GM23338 (cell line): ENCODE results near the gene MBD3L4.

Experiments
- CREB1 ChIP-seq: fragments of 250-450 bp; sonication (Bioruptor Pico); IDR thresholded peaks from 2 replicates; pipeline ENCODE4 v1.5.0; 2020; ENCODE audit warnings: low read depth, mild to moderate bottlenecking, moderate library complexity
- EZH2 ChIP-seq: fragments of 200-600 bp; sonication (generic); IDR thresholded peaks from one replicate; pipeline ENCODE4 v1.8.0; 2017; ENCODE audit warnings: antibody characterized with exemption, mild to moderate bottlenecking, low read depth; ENCODE audit not compliant: unreplicated experiment
- EZH2phosphoT487 ChIP-seq: fragments of 200-600 bp; sonication (generic); IDR thresholded peaks from one replicate; pipeline ENCODE4 v1.8.1; 2018; ENCODE audit warnings: antibody characterized with exemption; ENCODE audit not compliant: unreplicated experiment
- JUNB ChIP-seq: IDR thresholded peaks from one replicate; pipeline ENCODE4 v1.6.1; 2016; ENCODE audit warnings: antibody characterized with exemption; ENCODE audit not compliant: unreplicated experiment
- NANOG ChIP-seq: IDR thresholded peaks from 2 replicates; pipeline ENCODE4 v1.6.1; 2016; ENCODE audit warnings: antibody characterized with exemption, borderline replicate concordance
- POLR2AphosphoS5 ChIP-seq: IDR thresholded peaks from 2 replicates; pipeline ENCODE4 v1.6.1; 2016; ENCODE audit warnings: antibody characterized with exemption, low read depth
- STAT1 ChIP-seq: IDR thresholded peaks from one replicate; pipeline ENCODE4 v1.6.1; 2016; ENCODE audit warnings: antibody characterized with exemption; ENCODE audit not compliant: unreplicated experiment
- ZNF114 ChIP-seq: fragments of 250-450 bp; sonication (Bioruptor Pico); IDR thresholded peaks from 2 replicates; pipeline ENCODE4 v1.5.0; 2020; ENCODE audit warnings: mild to moderate bottlenecking, moderate library complexity
- ZNF331 ChIP-seq: fragments of 250-450 bp; sonication (Bioruptor Pico); IDR thresholded peaks from 2 replicates; pipeline ENCODE4 v1.5.0; 2020; ENCODE audit warnings: low read depth, mild to moderate bottlenecking, moderate library complexity
- TF ChIP-seq, protein P1 (sequence below), 2 experiments: fragments of 200-600 bp in 1 of 2; sonication (generic) in 1 of 2; conservative IDR thresholded peaks; 2 replicates each; pipeline versions ENCODE4 v1.5.1 to v1.6.1; 2016 to 2017; ENCODE audit warnings: antibody characterized with exemption in 2 of 2, low read depth in 2 of 2, mild to moderate bottlenecking in 2 of 2, moderate library complexity in 1 of 2
- TF ChIP-seq, protein P2 (sequence below): IDR thresholded peaks from 2 replicates; pipeline ENCODE4 v1.6.1; 2016; ENCODE audit warnings: antibody characterized with exemption
- TF ChIP-seq, protein P3 (sequence below): IDR thresholded peaks from one replicate; pipeline ENCODE4 v1.6.1; 2018; ENCODE audit warnings: antibody characterized with exemption; ENCODE audit not compliant: unreplicated experiment
- TF ChIP-seq, protein P4 (sequence below): fragments of 250-450 bp; sonication (Bioruptor Pico); IDR thresholded peaks from 2 replicates; pipeline ENCODE4 v1.5.0; 2020; ENCODE audit warnings: mild to moderate bottlenecking, moderate library complexity

DNA sequence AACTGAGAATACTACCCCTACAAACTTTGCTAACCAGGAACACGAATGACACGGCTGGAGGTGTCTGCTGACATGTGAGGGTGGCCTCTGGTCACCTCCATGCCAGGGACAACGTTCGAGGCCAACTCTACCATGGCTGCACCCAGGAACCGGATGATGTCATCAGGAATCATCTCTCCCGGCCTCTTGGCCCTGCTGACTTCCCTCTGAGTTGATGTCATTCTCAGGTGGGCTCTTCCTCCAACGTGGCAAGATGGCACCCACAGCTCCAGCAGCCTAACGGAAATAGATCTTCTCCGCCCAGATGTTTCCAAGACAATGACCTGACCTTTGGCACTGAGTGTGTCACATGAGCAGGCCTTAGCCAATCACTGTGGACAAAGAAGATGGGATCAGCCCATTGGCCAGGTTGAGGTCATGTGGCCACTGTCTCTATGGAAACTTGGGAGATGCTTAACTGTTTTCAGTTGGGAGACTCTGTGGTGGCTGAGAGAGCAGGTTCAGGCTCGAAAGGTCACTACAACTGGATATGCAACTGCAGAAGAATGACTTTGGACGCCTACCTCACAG, 33.8 kb downstream of the MBD3L4 start:
- TF ChIP-seq, protein P1, sequence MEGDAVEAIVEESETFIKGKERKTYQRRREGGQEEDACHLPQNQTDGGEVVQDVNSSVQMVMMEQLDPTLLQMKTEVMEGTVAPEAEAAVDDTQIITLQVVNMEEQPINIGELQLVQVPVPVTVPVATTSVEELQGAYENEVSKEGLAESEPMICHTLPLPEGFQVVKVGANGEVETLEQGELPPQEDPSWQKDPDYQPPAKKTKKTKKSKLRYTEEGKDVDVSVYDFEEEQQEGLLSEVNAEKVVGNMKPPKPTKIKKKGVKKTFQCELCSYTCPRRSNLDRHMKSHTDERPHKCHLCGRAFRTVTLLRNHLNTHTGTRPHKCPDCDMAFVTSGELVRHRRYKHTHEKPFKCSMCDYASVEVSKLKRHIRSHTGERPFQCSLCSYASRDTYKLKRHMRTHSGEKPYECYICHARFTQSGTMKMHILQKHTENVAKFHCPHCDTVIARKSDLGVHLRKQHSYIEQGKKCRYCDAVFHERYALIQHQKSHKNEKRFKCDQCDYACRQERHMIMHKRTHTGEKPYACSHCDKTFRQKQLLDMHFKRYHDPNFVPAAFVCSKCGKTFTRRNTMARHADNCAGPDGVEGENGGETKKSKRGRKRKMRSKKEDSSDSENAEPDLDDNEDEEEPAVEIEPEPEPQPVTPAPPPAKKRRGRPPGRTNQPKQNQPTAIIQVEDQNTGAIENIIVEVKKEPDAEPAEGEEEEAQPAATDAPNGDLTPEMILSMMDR (conservative IDR thresholded peaks at IDR 0.05; ENCODE audit: low read depth in 2 of 2), result no peak
- TF ChIP-seq EZH2 (no peak), ZNF114 (CRISPR knock-in tag) (no peak), POLR2AphosphoS5 (no peak), EZH2phosphoT487 (no peak), JUNB (no peak), CREB1 (no peak), ZNF331 (no peak), STAT1 (no peak), NANOG (no peak)
- TF ChIP-seq, protein P2, sequence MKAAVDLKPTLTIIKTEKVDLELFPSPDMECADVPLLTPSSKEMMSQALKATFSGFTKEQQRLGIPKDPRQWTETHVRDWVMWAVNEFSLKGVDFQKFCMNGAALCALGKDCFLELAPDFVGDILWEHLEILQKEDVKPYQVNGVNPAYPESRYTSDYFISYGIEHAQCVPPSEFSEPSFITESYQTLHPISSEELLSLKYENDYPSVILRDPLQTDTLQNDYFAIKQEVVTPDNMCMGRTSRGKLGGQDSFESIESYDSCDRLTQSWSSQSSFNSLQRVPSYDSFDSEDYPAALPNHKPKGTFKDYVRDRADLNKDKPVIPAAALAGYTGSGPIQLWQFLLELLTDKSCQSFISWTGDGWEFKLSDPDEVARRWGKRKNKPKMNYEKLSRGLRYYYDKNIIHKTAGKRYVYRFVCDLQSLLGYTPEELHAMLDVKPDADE, result no peak
- TF ChIP-seq, protein P3, sequence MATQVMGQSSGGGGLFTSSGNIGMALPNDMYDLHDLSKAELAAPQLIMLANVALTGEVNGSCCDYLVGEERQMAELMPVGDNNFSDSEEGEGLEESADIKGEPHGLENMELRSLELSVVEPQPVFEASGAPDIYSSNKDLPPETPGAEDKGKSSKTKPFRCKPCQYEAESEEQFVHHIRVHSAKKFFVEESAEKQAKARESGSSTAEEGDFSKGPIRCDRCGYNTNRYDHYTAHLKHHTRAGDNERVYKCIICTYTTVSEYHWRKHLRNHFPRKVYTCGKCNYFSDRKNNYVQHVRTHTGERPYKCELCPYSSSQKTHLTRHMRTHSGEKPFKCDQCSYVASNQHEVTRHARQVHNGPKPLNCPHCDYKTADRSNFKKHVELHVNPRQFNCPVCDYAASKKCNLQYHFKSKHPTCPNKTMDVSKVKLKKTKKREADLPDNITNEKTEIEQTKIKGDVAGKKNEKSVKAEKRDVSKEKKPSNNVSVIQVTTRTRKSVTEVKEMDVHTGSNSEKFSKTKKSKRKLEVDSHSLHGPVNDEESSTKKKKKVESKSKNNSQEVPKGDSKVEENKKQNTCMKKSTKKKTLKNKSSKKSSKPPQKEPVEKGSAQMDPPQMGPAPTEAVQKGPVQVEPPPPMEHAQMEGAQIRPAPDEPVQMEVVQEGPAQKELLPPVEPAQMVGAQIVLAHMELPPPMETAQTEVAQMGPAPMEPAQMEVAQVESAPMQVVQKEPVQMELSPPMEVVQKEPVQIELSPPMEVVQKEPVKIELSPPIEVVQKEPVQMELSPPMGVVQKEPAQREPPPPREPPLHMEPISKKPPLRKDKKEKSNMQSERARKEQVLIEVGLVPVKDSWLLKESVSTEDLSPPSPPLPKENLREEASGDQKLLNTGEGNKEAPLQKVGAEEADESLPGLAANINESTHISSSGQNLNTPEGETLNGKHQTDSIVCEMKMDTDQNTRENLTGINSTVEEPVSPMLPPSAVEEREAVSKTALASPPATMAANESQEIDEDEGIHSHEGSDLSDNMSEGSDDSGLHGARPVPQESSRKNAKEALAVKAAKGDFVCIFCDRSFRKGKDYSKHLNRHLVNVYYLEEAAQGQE, result no peak
- TF ChIP-seq, protein P4, sequence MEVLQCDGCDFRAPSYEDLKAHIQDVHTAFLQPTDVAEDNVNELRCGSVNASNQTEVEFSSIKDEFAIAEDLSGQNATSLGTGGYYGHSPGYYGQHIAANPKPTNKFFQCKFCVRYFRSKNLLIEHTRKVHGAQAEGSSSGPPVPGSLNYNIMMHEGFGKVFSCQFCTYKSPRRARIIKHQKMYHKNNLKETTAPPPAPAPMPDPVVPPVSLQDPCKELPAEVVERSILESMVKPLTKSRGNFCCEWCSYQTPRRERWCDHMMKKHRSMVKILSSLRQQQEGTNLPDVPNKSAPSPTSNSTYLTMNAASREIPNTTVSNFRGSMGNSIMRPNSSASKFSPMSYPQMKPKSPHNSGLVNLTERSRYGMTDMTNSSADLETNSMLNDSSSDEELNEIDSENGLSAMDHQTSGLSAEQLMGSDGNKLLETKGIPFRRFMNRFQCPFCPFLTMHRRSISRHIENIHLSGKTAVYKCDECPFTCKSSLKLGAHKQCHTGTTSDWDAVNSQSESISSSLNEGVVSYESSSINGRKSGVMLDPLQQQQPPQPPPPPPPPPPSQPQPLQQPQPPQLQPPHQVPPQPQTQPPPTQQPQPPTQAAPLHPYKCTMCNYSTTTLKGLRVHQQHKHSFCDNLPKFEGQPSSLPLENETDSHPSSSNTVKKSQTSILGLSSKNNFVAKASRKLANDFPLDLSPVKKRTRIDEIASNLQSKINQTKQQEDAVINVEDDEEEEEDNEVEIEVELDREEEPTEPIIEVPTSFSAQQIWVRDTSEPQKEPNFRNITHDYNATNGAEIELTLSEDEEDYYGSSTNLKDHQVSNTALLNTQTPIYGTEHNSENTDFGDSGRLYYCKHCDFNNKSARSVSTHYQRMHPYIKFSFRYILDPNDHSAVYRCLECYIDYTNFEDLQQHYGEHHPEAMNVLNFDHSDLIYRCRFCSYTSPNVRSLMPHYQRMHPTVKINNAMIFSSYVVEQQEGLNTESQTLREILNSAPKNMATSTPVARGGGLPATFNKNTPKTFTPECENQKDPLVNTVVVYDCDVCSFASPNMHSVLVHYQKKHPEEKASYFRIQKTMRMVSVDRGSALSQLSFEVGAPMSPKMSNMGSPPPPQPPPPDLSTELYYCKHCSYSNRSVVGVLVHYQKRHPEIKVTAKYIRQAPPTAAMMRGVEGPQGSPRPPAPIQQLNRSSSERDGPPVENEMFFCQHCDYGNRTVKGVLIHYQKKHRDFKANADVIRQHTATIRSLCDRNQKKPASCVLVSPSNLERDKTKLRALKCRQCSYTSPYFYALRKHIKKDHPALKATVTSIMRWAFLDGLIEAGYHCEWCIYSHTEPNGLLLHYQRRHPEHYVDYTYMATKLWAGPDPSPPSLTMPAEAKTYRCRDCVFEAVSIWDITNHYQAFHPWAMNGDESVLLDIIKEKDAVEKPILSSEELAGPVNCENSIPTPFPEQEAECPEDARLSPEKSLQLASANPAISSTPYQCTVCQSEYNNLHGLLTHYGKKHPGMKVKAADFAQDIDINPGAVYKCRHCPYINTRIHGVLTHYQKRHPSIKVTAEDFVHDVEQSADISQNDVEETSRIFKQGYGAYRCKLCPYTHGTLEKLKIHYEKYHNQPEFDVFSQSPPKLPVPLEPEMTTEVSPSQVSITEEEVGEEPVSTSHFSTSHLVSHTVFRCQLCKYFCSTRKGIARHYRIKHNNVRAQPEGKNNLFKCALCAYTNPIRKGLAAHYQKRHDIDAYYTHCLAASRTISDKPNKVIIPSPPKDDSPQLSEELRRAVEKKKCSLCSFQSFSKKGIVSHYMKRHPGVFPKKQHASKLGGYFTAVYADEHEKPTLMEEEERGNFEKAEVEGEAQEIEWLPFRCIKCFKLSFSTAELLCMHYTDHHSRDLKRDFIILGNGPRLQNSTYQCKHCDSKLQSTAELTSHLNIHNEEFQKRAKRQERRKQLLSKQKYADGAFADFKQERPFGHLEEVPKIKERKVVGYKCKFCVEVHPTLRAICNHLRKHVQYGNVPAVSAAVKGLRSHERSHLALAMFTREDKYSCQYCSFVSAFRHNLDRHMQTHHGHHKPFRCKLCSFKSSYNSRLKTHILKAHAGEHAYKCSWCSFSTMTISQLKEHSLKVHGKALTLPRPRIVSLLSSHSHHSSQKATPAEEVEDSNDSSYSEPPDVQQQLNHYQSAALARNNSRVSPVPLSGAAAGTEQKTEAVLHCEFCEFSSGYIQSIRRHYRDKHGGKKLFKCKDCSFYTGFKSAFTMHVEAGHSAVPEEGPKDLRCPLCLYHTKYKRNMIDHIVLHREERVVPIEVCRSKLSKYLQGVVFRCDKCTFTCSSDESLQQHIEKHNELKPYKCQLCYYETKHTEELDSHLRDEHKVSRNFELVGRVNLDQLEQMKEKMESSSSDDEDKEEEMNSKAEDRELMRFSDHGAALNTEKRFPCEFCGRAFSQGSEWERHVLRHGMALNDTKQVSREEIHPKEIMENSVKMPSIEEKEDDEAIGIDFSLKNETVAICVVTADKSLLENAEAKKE (CRISPR knock-in tag), result no peak
